DOHH2 (cell line): ENCODE results near the gene CDK5R1.

Source experiments
- H3F3A ChIP-seq: fragments of 200-600 bp; sonication (generic), shearing (Covaris generic); 2 replicates; pipeline ENCODE4 v1.6.0; 2016; ENCODE audit warnings: antibody characterized with exemption, mild to moderate bottlenecking; ENCODE audit not compliant: control insufficient read depth, insufficient read depth
- H3K27ac ChIP-seq: fragments of 200-600 bp; sonication (generic); 2 replicates; pipeline ENCODE4 v1.5.1; 2014; ENCODE audit warnings: low read depth, mild to moderate bottlenecking, low read length, moderate library complexity
- H3K27me3 ChIP-seq: fragments of 200-600 bp; sonication (generic); 2 replicates; pipeline ENCODE4 v1.6.1; 2014; ENCODE audit warnings: mild to moderate bottlenecking, low read length, mixed read lengths; ENCODE audit not compliant: control insufficient read depth
- H3K36me3 ChIP-seq: fragments of 200-600 bp; sonication (generic); 2 replicates; pipeline ENCODE4 v1.6.1; 2014; ENCODE audit warnings: mild to moderate bottlenecking, low read length, moderate library complexity, mixed read lengths; ENCODE audit not compliant: control insufficient read depth
- H3K4me1 ChIP-seq: fragments of 200-600 bp; sonication (generic); 2 replicates; pipeline ENCODE4 v1.6.1; 2014; ENCODE audit warnings: mild to moderate bottlenecking, low read length, mixed read lengths; ENCODE audit not compliant: control insufficient read depth
- H3K4me2 ChIP-seq: fragments of 200-600 bp; sonication (generic); 2 replicates; pipeline ENCODE4 v1.6.0; 2014; ENCODE audit warnings: mild to moderate bottlenecking, low read length, moderate library complexity
- H3K4me3 ChIP-seq: fragments of 200-600 bp; sonication (generic); 2 replicates; pipeline ENCODE4 v1.5.1; 2014; ENCODE audit warnings: mild to moderate bottlenecking, low read length, mixed read lengths
- H3K79me2 ChIP-seq: fragments of 200-600 bp; sonication (generic); 2 replicates; pipeline ENCODE4 v1.6.1; 2014; ENCODE audit warnings: mild to moderate bottlenecking, low read length, mixed read lengths; ENCODE audit not compliant: control insufficient read depth
- H3K9me2 ChIP-seq: fragments of 200-600 bp; sonication (generic); replicated peaks from 2 replicates; pipeline ENCODE4 v1.6.1; 2014; ENCODE audit warnings: mild to moderate bottlenecking, low read length, mixed read lengths; ENCODE audit not compliant: control insufficient read depth
- H3K9me3 ChIP-seq: fragments of 200-600 bp; sonication (generic); 2 replicates; pipeline ENCODE4 v1.6.1; 2014; ENCODE audit warnings: antibody characterized with exemption, low read length, mixed read lengths; ENCODE audit not compliant: control insufficient read depth, insufficient read depth
- H4K20me1 ChIP-seq: fragments of 200-600 bp; sonication (generic); 2 replicates; pipeline ENCODE4 v1.6.0; 2014; ENCODE audit warnings: low read depth, mild to moderate bottlenecking, antibody characterized with exemption, low read length, moderate library complexity; ENCODE audit not compliant: control insufficient read depth, insufficient read depth
- EZH2phosphoT487 ChIP-seq: fragments of 200-600 bp; sonication (generic); IDR thresholded peaks from 2 replicates; pipeline ENCODE4 v1.6.1; 2017; ENCODE audit warnings: borderline replicate concordance, mild to moderate bottlenecking, antibody characterized with exemption, low read length, moderate library complexity, mixed read lengths
- TF ChIP-seq, protein P1 (sequence below): fragments of 200-600 bp; sonication (generic); IDR thresholded peaks from one replicate; pipeline ENCODE4 v1.5.1; 2014; ENCODE audit warnings: antibody characterized with exemption, mild to moderate bottlenecking, low read depth, low read length; ENCODE audit not compliant: poor library complexity, severe bottlenecking

CDK5R1 gene

DNA sequence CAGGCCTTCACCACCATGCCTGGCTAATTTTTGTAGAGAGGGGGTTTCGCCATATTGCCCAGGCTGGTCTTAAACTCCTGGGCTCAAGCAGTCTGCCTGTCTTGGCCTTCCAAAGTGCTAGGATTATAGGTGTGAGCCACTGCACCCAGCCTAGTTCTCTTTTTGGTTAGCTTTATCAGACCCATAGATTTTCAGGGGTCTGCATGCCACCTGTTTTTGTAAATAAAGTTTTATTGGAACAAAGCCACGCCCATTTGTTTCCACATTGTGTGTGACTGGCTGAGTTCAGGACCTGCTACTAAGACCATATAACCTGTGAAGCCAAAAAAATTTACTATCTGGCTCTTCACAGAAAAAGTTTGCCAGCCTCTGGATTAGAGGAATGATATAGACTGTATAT is 34.9 kb upstream of the CDK5R1 start:
- TF ChIP-seq, protein P1, sequence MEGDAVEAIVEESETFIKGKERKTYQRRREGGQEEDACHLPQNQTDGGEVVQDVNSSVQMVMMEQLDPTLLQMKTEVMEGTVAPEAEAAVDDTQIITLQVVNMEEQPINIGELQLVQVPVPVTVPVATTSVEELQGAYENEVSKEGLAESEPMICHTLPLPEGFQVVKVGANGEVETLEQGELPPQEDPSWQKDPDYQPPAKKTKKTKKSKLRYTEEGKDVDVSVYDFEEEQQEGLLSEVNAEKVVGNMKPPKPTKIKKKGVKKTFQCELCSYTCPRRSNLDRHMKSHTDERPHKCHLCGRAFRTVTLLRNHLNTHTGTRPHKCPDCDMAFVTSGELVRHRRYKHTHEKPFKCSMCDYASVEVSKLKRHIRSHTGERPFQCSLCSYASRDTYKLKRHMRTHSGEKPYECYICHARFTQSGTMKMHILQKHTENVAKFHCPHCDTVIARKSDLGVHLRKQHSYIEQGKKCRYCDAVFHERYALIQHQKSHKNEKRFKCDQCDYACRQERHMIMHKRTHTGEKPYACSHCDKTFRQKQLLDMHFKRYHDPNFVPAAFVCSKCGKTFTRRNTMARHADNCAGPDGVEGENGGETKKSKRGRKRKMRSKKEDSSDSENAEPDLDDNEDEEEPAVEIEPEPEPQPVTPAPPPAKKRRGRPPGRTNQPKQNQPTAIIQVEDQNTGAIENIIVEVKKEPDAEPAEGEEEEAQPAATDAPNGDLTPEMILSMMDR, result no peak
- TF ChIP-seq EZH2phosphoT487, result no peak
- Histone ChIP-seq H3K4me1 (peaks cover 3% of the 10 kb centered on the region), H3K27ac (no peak overlapping the region), H3K4me3 (no peak overlapping the region), H4K20me1 (peaks cover 3% of the 10 kb centered on the region; the same call in 1 of the 2 replicates), H3K36me3 (peaks cover 90% of the 10 kb centered on the region), H3K27me3 (no peaks in the 10 kb centered on the region), H3F3A (no peaks in the 10 kb centered on the region), H3K9me3 (no peaks in the 10 kb centered on the region), H3K79me2 (peaks cover 86% of the 10 kb centered on the region), H3K9me2 (no peaks in the 10 kb centered on the region), H3K4me2 (no peak overlapping the region)

DNA sequence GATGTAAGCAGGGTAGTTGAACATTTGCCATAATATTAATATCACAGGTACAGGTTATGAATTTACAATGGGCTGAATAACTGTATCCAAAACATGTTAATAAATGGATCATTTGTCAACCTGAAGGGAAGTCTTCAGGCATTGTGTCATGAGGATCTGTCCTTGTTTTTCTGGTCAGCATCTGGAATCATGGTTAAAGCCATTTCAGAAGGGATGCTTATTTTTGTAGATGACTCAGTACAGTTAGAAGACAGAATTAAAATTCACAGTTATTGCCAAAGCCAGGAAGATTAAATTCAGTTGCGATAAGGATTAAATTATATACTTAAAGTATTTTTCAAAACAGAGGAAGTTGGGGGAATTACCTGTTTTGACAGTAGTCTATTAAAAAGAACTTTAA is 34.5 kb upstream of the CDK5R1 start:
- H3K9me3 ChIP-seq, result no peaks in the 10 kb centered on the region
- no peak overlapping the region for H3K27ac ChIP-seq
- no peak overlapping the region for H3K4me2 ChIP-seq
- H3K4me3 ChIP-seq, result no peak overlapping the region
- no peaks in the 10 kb centered on the region for H3K27me3 ChIP-seq
- no peaks in the 10 kb centered on the region for H3F3A ChIP-seq
- TF ChIP-seq EZH2phosphoT487, result no peak
- peaks cover 90% of the 10 kb centered on the region for H3K36me3 ChIP-seq
- no peaks in the 10 kb centered on the region for H3K9me2 ChIP-seq
- 0 out of 2 replicates have a peak, but pooled peaks cover 3% of the 10 kb centered on the region for H4K20me1 ChIP-seq
- no peaks in the 10 kb centered on the region for H3K4me1 ChIP-seq
- H3K79me2 ChIP-seq, result peaks cover 86% of the 10 kb centered on the region

DNA sequence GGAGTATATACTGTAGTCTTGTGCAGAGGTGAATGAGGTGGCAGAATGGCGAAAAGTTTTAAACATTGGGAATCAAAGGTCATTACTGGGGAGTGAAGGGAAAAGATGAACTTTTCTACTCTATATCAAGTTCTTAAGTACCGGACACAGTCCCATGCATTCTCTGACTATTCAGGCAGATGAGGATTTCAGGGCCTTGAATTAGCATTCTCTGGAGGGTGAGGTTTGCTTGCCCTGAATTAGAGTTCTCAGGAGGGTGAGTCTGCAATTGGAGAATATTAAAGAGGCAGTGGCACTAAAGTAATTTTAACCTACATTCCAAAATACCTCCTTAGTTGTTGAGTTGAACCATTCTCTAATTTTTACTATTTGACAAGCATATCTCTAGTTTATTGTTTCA is 33.4 kb upstream of the CDK5R1 start:
- Histone ChIP-seq H3K4me1 (no peaks in the 10 kb centered on the region), H3K9me2 (no peaks in the 10 kb centered on the region), H3F3A (no peaks in the 10 kb centered on the region), H3K4me3 (no peak overlapping the region), H3K9me3 (no peaks in the 10 kb centered on the region), H3K27me3 (no peaks in the 10 kb centered on the region), H3K4me2 (no peak overlapping the region), H3K79me2 (peaks cover 84% of the 10 kb centered on the region), H4K20me1 (no peaks in the 10 kb centered on the region), H3K36me3 (peaks cover 91% of the 10 kb centered on the region), H3K27ac (no peak overlapping the region)
- TF ChIP-seq EZH2phosphoT487, result no peak
- TF ChIP-seq, protein P1, result no peak

DNA sequence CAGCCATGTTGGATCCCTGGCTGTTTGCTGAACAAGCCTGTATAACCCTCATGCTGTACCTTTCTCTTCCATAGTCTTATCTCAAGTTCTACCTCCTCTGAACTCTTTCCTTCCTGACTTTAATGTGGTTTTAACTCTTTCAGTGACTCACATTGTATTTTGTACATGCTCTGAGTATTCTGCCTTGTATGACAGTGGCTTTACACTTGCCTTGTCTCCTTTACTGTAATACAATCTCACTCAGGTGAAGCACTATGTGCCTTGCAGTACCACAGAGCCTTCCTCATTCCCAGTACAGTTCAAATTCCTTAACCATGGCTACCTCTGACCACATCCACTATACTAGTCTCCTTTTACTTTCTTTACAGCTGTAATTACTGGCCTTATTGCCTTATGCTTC is 28.4 kb upstream of the CDK5R1 start:
- no peak overlapping the region for H3K4me2 ChIP-seq
- no peak overlapping the region for H3K4me3 ChIP-seq
- no peaks in the 10 kb centered on the region for H3K27me3 ChIP-seq
- H3K27ac ChIP-seq, result no peak overlapping the region
- H3K36me3 ChIP-seq, result peaks cover 85% of the 10 kb centered on the region
- H3K9me3 ChIP-seq, result no peaks in the 10 kb centered on the region
- H3F3A ChIP-seq, result peaks cover 3% of the 10 kb centered on the region; the same call in 1 of the 2 replicates
- peaks cover 7% of the 10 kb centered on the region for H3K4me1 ChIP-seq
- no peaks in the 10 kb centered on the region for H3K9me2 ChIP-seq
- TF ChIP-seq, protein P1, result no peak
- no peak for TF ChIP-seq EZH2phosphoT487
- peaks cover 72% of the 10 kb centered on the region for H3K79me2 ChIP-seq
- H4K20me1 ChIP-seq, result no peaks in the 10 kb centered on the region
